Fibroblast of lung (primary cell): ENCODE measurements around the gene PPFIA2. TPM values are rescaled to one million over a fixed set of nuclear protein-coding genes. Genes with fewer than 3 reads are reported as not detected.

Experiments used
- DNase-seq, 2 donors: peaks; one replicate each; pipeline versions ENCODE4 v3.0.0 to v3.0.0-alpha.2; 2010; ENCODE audit warnings: low read depth in 2 of 2
- H2AFZ ChIP-seq: 2 replicates; pipeline ENCODE4 v1.5.1; 2012; ENCODE audit warnings: low read length, control low read depth, inconsistent platforms
- H3K27ac ChIP-seq: 2 replicates; pipeline ENCODE4 v1.5.1; 2011; ENCODE audit warnings: low read length, control low read depth; ENCODE audit not compliant: insufficient read depth
- H3K27me3 ChIP-seq: 2 replicates; pipeline ENCODE4 v1.5.1; 2011; ENCODE audit warnings: mild to moderate bottlenecking, low read length; ENCODE audit not compliant: control insufficient read depth, insufficient read depth
- H3K36me3 ChIP-seq: 2 replicates; pipeline ENCODE4 v1.5.1; 2011; ENCODE audit warnings: low read length; ENCODE audit not compliant: control insufficient read depth, insufficient read depth
- H3K4me1 ChIP-seq: 2 replicates; pipeline ENCODE4 v1.5.1; 2011; ENCODE audit warnings: low read length; ENCODE audit not compliant: control insufficient read depth, insufficient read depth; ENCODE audit errors: extremely low read depth
- H3K4me2 ChIP-seq: 2 replicates; pipeline ENCODE4 v1.5.1; 2011; ENCODE audit warnings: low read length, control low read depth; ENCODE audit not compliant: insufficient read depth; ENCODE audit errors: extremely low read depth
- H3K4me3 ChIP-seq, 4 experiments: fragments of 200-600 bp in 1 of 4; sonication (generic) in 1 of 4; replicated peaks in 1 of 4; 2 replicates each; pipeline ENCODE4 v1.5.1; 2011 to 2016; ENCODE audit warnings: low read length in 4 of 4, low read depth in 3 of 4, mild to moderate bottlenecking in 3 of 4, control low read depth in 2 of 4, inconsistent platforms in 1 of 4, mixed read lengths in 1 of 4; ENCODE audit not compliant: insufficient read depth in 1 of 4; ENCODE audit errors: control extremely low read depth in 1 of 4
- H3K79me2 ChIP-seq: 2 replicates; pipeline ENCODE4 v1.5.1; 2012; ENCODE audit warnings: mild to moderate bottlenecking, low read length, inconsistent platforms; ENCODE audit not compliant: control insufficient read depth, insufficient read depth
- H3K9ac ChIP-seq: 2 replicates; pipeline ENCODE4 v1.5.1; 2011; ENCODE audit warnings: mild to moderate bottlenecking, low read length, control low read depth; ENCODE audit not compliant: insufficient read depth
- H3K9me3 ChIP-seq: 2 replicates; pipeline ENCODE4 v1.5.1; 2012; ENCODE audit warnings: low read depth, low read length; ENCODE audit not compliant: control insufficient read depth, insufficient read depth
- H4K20me1 ChIP-seq: 2 replicates; pipeline ENCODE4 v1.5.1; 2011; ENCODE audit warnings: low read length; ENCODE audit not compliant: control insufficient read depth, insufficient read depth; ENCODE audit errors: extremely low read depth
- EZH2 ChIP-seq: IDR thresholded peaks from 2 replicates; pipeline ENCODE4 v1.5.1; 2012; ENCODE audit warnings: low read length, control low read depth, mild to moderate bottlenecking; ENCODE audit errors: missing control alignments
- polyA plus RNA-seq, 2 donors: library from polyadenylated mRNA; depleted of rRNA in 1 of 2; stranded (reverse) in 1 of 2; unstranded in 1 of 2; fragments of >200 nt; gene quantifications; 2 replicates each; pipeline ENCODE4 v1.2.1, GENCODE V29; 2011 to 2012; ENCODE audit warnings: missing spikeins in 1 of 2
- total RNA-seq: library from RNA; depleted of rRNA; stranded (reverse); fragments of >200 nt; gene quantifications from 2 replicates; pipeline ENCODE4 v1.2.1, GENCODE V29; 2014
- TF ChIP-seq, protein P1 (sequence below), 2 donors: IDR thresholded peaks in 1 of 2; conservative IDR thresholded peaks in 1 of 2; 1 replicate in 1 of 2; 2 replicates in 1 of 2; pipeline ENCODE4 v1.5.1; 2011 to 2012; ENCODE audit warnings: low read length in 2 of 2, control low read depth in 1 of 2, inconsistent platforms in 1 of 2, low read depth in 1 of 2, mild to moderate bottlenecking in 1 of 2

Gene PPFIA2
- total and polyA plus RNA-seq, 2 donors (not counting 1 experiment from before 2014, with no cell fraction given), result 0.54 to 2.1 TPM

DNA sequence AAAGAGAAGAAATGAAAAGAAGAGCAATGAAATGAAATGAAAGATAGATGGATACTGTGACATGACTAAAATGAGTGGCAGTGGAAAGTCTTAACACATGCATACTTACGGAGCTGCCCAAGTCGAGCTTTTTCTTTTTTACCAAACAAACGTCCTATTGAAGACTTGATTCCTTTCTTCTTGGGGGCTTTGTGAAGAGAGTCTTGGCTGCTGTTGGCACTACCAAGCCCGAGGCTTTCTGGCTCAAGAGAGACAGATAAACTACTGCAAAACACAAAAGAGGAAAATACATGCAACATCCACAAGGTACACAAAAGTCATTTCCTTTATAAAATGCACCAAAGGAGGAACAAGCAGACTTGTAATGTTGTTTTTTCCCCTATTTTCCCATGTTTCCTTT lies 420.1 kb downstream of the PPFIA2 start:
- Histone ChIP-seq H3K4me2 (no peak overlapping the region), H3K27ac (no peak overlapping the region), H3K4me1 (no peaks in the 10 kb centered on the region), H3K9me3 (no peaks in the 10 kb centered on the region), H4K20me1 (no peaks in the 10 kb centered on the region), H2AFZ (no peak overlapping the region), H3K79me2 (no peaks in the 10 kb centered on the region), H3K36me3 (no peaks in the 10 kb centered on the region), H3K4me3 (no peak overlapping the region), H3K9ac (no peak overlapping the region), H3K27me3 (no peaks in the 10 kb centered on the region)
- DNase-seq, result no peak
- TF ChIP-seq, protein P1, sequence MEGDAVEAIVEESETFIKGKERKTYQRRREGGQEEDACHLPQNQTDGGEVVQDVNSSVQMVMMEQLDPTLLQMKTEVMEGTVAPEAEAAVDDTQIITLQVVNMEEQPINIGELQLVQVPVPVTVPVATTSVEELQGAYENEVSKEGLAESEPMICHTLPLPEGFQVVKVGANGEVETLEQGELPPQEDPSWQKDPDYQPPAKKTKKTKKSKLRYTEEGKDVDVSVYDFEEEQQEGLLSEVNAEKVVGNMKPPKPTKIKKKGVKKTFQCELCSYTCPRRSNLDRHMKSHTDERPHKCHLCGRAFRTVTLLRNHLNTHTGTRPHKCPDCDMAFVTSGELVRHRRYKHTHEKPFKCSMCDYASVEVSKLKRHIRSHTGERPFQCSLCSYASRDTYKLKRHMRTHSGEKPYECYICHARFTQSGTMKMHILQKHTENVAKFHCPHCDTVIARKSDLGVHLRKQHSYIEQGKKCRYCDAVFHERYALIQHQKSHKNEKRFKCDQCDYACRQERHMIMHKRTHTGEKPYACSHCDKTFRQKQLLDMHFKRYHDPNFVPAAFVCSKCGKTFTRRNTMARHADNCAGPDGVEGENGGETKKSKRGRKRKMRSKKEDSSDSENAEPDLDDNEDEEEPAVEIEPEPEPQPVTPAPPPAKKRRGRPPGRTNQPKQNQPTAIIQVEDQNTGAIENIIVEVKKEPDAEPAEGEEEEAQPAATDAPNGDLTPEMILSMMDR (conservative IDR thresholded peaks at IDR 0.05 in 1 of 2, IDR thresholded peaks at IDR 0.05 in 1 of 2; ENCODE audit: low read depth in 1 of 2, low read length in 2 of 2), result no peak
- no peak for TF ChIP-seq EZH2

DNA sequence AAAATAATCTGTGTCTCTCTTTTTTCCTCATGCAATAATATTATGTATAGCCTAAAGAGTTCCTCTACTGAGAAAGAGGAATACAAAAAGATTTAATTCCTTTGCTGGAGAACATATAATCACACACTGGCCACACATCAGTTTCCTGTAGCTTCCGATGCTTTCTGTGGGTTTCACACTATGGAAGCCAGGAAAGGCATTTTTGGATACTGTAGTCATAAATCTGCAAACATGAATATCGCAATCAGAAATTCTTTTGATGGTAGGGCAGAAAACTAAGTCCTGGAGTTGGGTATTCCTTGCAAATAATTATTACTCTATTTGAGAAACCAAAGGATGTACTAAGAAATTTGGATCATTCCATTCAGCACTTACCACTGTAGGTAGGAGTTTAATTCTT lies 421.3 kb downstream of the PPFIA2 start:
- TF ChIP-seq, protein P1 (conservative IDR thresholded peaks at IDR 0.05 in 1 of 2, IDR thresholded peaks at IDR 0.05 in 1 of 2; ENCODE audit: low read depth in 1 of 2, low read length in 2 of 2), result no peak
- no peaks in the 10 kb centered on the region for H3K36me3 ChIP-seq

DNA sequence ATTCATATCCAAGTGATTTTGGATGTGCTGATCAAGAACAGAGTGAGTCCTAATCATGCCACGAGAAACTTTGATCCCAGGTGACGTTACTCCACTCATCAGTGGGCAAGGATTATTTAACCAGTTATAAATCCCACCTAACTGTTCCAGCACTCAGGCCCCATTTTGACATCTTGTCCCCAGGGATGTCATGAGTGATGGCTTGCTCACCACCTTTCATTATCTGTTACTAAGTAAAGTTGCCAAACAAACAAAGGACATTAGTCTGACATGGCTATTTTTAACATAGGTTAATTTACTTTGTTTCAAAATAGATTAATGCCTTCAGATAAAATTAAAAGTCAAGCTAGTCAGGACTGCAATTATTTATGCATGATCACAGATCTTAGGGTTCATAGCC lies 425.3 kb downstream of the PPFIA2 start:
- Histone ChIP-seq H4K20me1 (no peaks in the 10 kb centered on the region), H3K36me3 (no peaks in the 10 kb centered on the region), H3K4me2 (no peak overlapping the region), H3K27ac (no peak overlapping the region), H3K27me3 (no peaks in the 10 kb centered on the region), H3K79me2 (no peaks in the 10 kb centered on the region), H3K4me3 (no peak overlapping the region), H2AFZ (no peak overlapping the region), H3K9ac (no peak overlapping the region), H3K9me3 (no peaks in the 10 kb centered on the region), H3K4me1 (no peaks in the 10 kb centered on the region)
- DNase-seq, result no peak
- TF ChIP-seq, protein P1 (conservative IDR thresholded peaks at IDR 0.05 in 1 of 2, IDR thresholded peaks at IDR 0.05 in 1 of 2; ENCODE audit: low read depth in 1 of 2, low read length in 2 of 2), result no peak
- no peak for TF ChIP-seq EZH2

More for the DNA sequence above, 421.3 kb downstream of the PPFIA2 start:
- Histone ChIP-seq H3K9ac (no peak overlapping the region), H3K4me2 (no peak overlapping the region), H3K27me3 (no peaks in the 10 kb centered on the region), H4K20me1 (no peaks in the 10 kb centered on the region), H3K4me3 (no peak overlapping the region), H3K9me3 (no peaks in the 10 kb centered on the region), H3K27ac (no peak overlapping the region), H2AFZ (no peak overlapping the region), H3K79me2 (no peaks in the 10 kb centered on the region), H3K4me1 (no peaks in the 10 kb centered on the region)
- DNase-seq, result peak in 1 of 2 donors; percentile 34
